Gastroesophageal sphincter (tissue), 3 donors: ENCODE data around the gene SELENOK.

Experiments used
- CTCF ChIP-seq, 4 experiments: fragments of 200-600 bp in 2 of 4; fragments of 450-650 bp in 2 of 4; sonication (generic) in 1 of 4; IDR thresholded peaks; one replicate each; pipeline ENCODE4 v1.5.1; 2017 to 2019; ENCODE audit warnings: antibody characterized with exemption in 4 of 4, mild to moderate bottlenecking in 2 of 4, moderate library complexity in 2 of 4
- POLR2A ChIP-seq, 2 donors: fragments of 450-650 bp; IDR thresholded peaks; one replicate each; pipeline ENCODE4 v1.6.1; 2017; ENCODE audit warnings: antibody characterized with exemption in 2 of 2, mild to moderate bottlenecking in 2 of 2, moderate library complexity in 1 of 2
- POLR2AphosphoS5 ChIP-seq: sonication (generic); formaldehyde crosslinking; IDR thresholded peaks from one replicate; pipeline ENCODE4 v1.6.1; 2017; ENCODE audit warnings: antibody characterized with exemption

GRCh38 chr3:53863145-53863544, 28.5 kb downstream of the SELENOK start:
- no peak for TF ChIP-seq POLR2A (IDR thresholded peaks at IDR 0.05)
- TF ChIP-seq CTCF (IDR thresholded peaks at IDR 0.05): no peak
- TF ChIP-seq POLR2AphosphoS5: no peak
